ENCODE measurements around the gene RIN1.

The RIN1 gene

GRCh38 chr11:66346476-66347424, 10.5 kb upstream of the RIN1 start:
- no peak for DNase-seq (ENCODE audit: extremely low read depth, insufficient read length)
- Histone ChIP-seq H3K36me3 (ENCODE audit: control insufficient read depth, insufficient read depth, low read length) (peaks cover 6% of the 10 kb centered on the region), H3K27me3 (replicated peaks; ENCODE audit: control insufficient read depth, insufficient read depth, low read length) (no peaks in the 10 kb centered on the region), H3K4me3 (replicated peaks; ENCODE audit: low read depth, low read length) (peak overlapping the region; percentile 71)
- TF ChIP-seq CTCF (IDR thresholded peaks at IDR 0.05; ENCODE audit: insufficient read depth, low read length, poor library complexity, severe bottlenecking), result no peak

- no peak for DNase-seq (ENCODE audit: extremely low read depth, insufficient read length)
- no peak for TF ChIP-seq CTCF (IDR thresholded peaks at IDR 0.05; ENCODE audit: insufficient read depth, low read length, poor library complexity, severe bottlenecking)
- peak overlapping the region; percentile 81 for H3K4me3 ChIP-seq (replicated peaks; ENCODE audit: low read depth, low read length)
- H3K27me3 ChIP-seq (replicated peaks; ENCODE audit: control insufficient read depth, insufficient read depth, low read length), result no peaks in the 10 kb centered on the region
- H3K36me3 ChIP-seq (ENCODE audit: control insufficient read depth, insufficient read depth, low read length), result peaks cover 13% of the 10 kb centered on the region
These were observed 9.0 kb upstream of the RIN1 start for GRCh38 chr11:66345316-66345649.

- H3K4me3 ChIP-seq (replicated peaks; ENCODE audit: low read depth, low read length), result peak within 1 kb of the TSS; percentile 81
- peaks cover 16% of the 10 kb centered on the region for H3K36me3 ChIP-seq (ENCODE audit: control insufficient read depth, insufficient read depth, low read length)
- no peak for TF ChIP-seq CTCF (IDR thresholded peaks at IDR 0.05; ENCODE audit: insufficient read depth, low read length, poor library complexity, severe bottlenecking)
- peak; percentile 89 for DNase-seq (ENCODE audit: extremely low read depth, insufficient read length)
- H3K27me3 ChIP-seq (replicated peaks; ENCODE audit: control insufficient read depth, insufficient read depth, low read length), result no peaks in the 10 kb centered on the region
These were observed 8.5 kb upstream of the RIN1 start, which contains the start of gene BRMS1 for GRCh38 chr11:66344550-66345315. Gene BRMS1 (minus strand): TSS chr11:66345104. CDS start chr11:66342234, 2,870 bp downstream.

GRCh38 chr11:66343176-66343575, 6.9 kb upstream of the RIN1 start:
- H3K36me3 ChIP-seq (ENCODE audit: control insufficient read depth, insufficient read depth, low read length), result peaks cover 26% of the 10 kb centered on the region
- TF ChIP-seq CTCF (IDR thresholded peaks at IDR 0.05; ENCODE audit: insufficient read depth, low read length, poor library complexity, severe bottlenecking), result no peak
- H3K4me3 ChIP-seq (replicated peaks; ENCODE audit: low read depth, low read length), result no peak overlapping the region
- no peaks in the 10 kb centered on the region for H3K27me3 ChIP-seq (replicated peaks; ENCODE audit: control insufficient read depth, insufficient read depth, low read length)
- DNase-seq (ENCODE audit: extremely low read depth, insufficient read length), result no peak

GRCh38 chr11:66341502-66342126, 5.4 kb upstream of the RIN1 start:
- Histone ChIP-seq H3K4me3 (replicated peaks; ENCODE audit: low read depth, low read length) (no peak overlapping the region), H3K27me3 (replicated peaks; ENCODE audit: control insufficient read depth, insufficient read depth, low read length) (no peaks in the 10 kb centered on the region), H3K36me3 (ENCODE audit: control insufficient read depth, insufficient read depth, low read length) (peaks cover 36% of the 10 kb centered on the region)
- no peak for TF ChIP-seq CTCF (IDR thresholded peaks at IDR 0.05; ENCODE audit: insufficient read depth, low read length, poor library complexity, severe bottlenecking)
- DNase-seq (ENCODE audit: extremely low read depth, insufficient read length), result no peak
